HepG2 (cell line): ENCODE measurements around the gene PRKACG.

Experiments
- BHLHE40 ChIP-seq: IDR thresholded peaks from 2 replicates; pipeline ENCODE4 v1.6.1; 2011; ENCODE audit warnings: low read length, improper control_type of control experiment
- CBX5 ChIP-seq: sonication (generic); formaldehyde crosslinking; IDR thresholded peaks from 2 replicates; pipeline ENCODE4 v1.4.0; 2020; ENCODE audit warnings: missing genetic modification reagents, borderline replicate concordance
- CTCF ChIP-seq: sonication (generic); formaldehyde crosslinking; IDR thresholded peaks from 2 replicates; pipeline ENCODE4 v1.5.0; 2020; ENCODE audit warnings: mild to moderate bottlenecking, missing genetic modification reagents, moderate library complexity
- MAFK ChIP-seq, 2 experiments: IDR thresholded peaks in 1 of 2; conservative IDR thresholded peaks in 1 of 2; 2 replicates each; pipeline ENCODE4 v1.6.1; 2011; ENCODE audit warnings: improper control_type of control experiment in 2 of 2, low read length in 2 of 2
- POLR2A ChIP-seq, 2 experiments: IDR thresholded peaks; 2 replicates each; pipeline ENCODE4 v1.6.1; 2011; ENCODE audit warnings: low read depth in 2 of 2, low read length in 2 of 2, mild to moderate bottlenecking in 1 of 2, moderate library complexity in 1 of 2; ENCODE audit not compliant: insufficient read depth in 1 of 2
- ZBTB10 ChIP-seq: sonication (generic); formaldehyde crosslinking; IDR thresholded peaks from 2 replicates; pipeline ENCODE4 v1.4.0; 2020; ENCODE audit warnings: missing genetic modification reagents, borderline replicate concordance
- ZBTB43 ChIP-seq: sonication (generic); formaldehyde crosslinking; conservative IDR thresholded peaks from 2 replicates; pipeline ENCODE4 v1.4.0; 2020; ENCODE audit warnings: missing genetic modification reagents
- ZBTB7A ChIP-seq: sonication (generic); formaldehyde crosslinking; IDR thresholded peaks from 2 replicates; pipeline ENCODE4 v1.8.0; 2022; ENCODE audit warnings: mild to moderate bottlenecking, missing genetic modification reagents
- ZNF367 ChIP-seq: sonication (generic); formaldehyde crosslinking; IDR thresholded peaks from 2 replicates; pipeline ENCODE4 v1.4.0; 2020; ENCODE audit warnings: missing genetic modification reagents, borderline replicate concordance
- ZNF841 ChIP-seq: sonication (generic); formaldehyde crosslinking; IDR thresholded peaks from 2 replicates; pipeline ENCODE4 v1.8.1; 2023; ENCODE audit warnings: missing genetic modification reagents, borderline replicate concordance
- TF ChIP-seq, protein P1 (sequence below): IDR thresholded peaks from 2 replicates; pipeline ENCODE4 v1.6.1; 2012; ENCODE audit warnings: inconsistent platforms
- TF ChIP-seq, protein P2 (sequence below): sonication (generic); formaldehyde crosslinking; IDR thresholded peaks from 2 replicates; pipeline ENCODE4 v1.8.1; 2022; ENCODE audit warnings: mild to moderate bottlenecking, missing genetic modification reagents

- TF ChIP-seq, protein P1, sequence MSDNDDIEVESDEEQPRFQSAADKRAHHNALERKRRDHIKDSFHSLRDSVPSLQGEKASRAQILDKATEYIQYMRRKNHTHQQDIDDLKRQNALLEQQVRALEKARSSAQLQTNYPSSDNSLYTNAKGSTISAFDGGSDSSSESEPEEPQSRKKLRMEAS, result no peak
- TF ChIP-seq POLR2A (IDR thresholded peaks at IDR 0.05; ENCODE audit: insufficient read depth in 1 of 2, low read depth in 2 of 2, low read length in 2 of 2), result no peak
- no peak for TF ChIP-seq CBX5 (CRISPR knock-in tag)
- no peak for TF ChIP-seq BHLHE40
- TF ChIP-seq, protein P2, sequence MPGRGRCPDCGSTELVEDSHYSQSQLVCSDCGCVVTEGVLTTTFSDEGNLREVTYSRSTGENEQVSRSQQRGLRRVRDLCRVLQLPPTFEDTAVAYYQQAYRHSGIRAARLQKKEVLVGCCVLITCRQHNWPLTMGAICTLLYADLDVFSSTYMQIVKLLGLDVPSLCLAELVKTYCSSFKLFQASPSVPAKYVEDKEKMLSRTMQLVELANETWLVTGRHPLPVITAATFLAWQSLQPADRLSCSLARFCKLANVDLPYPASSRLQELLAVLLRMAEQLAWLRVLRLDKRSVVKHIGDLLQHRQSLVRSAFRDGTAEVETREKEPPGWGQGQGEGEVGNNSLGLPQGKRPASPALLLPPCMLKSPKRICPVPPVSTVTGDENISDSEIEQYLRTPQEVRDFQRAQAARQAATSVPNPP (CRISPR knock-in tag), result no peak
- no peak for TF ChIP-seq ZBTB43 (CRISPR knock-in tag)
- TF ChIP-seq MAFK (conservative IDR thresholded peaks at IDR 0.05 in 1 of 2, IDR thresholded peaks at IDR 0.05 in 1 of 2; ENCODE audit: low read length in 2 of 2), result no peak
- no peak for TF ChIP-seq ZNF367 (CRISPR knock-in tag)
- no peak for TF ChIP-seq CTCF (CRISPR knock-in tag)
- TF ChIP-seq ZBTB7A (CRISPR knock-in tag), result no peak
- no peak for TF ChIP-seq ZNF841
- no peak for TF ChIP-seq ZBTB10 (CRISPR knock-in tag)
Measured at GRCh38 chr9:68991457-68991856, 22.5 kb downstream of the PRKACG start.
